CD4-positive, CD25-positive, alpha-beta regulatory T cell (primary cell): ENCODE data around the gene ERMARD. TPM values are rescaled to one million over a fixed set of nuclear protein-coding genes. Genes with fewer than 3 reads are reported as not detected.

Experiments used
- ATAC-seq, 2 donors: fragments of 150-1000 bp; cut with Tn5 transposase; one replicate each; pipeline ENCODE4 v1.10.0; 2021; ENCODE audit warnings: low read depth in 2 of 2, moderate number of reproducible peaks in 2 of 2, moderate library complexity in 1 of 2
- DNase-seq, 3 donors: peaks; one replicate each; pipeline versions ENCODE4 v3.0.0 to v3.0.0-alpha.2; 2012 to 2022; ENCODE audit warnings: mixed read lengths in 1 of 3
- H3K27ac ChIP-seq: one replicate; pipeline ENCODE4 v1.7.0; 2013; ENCODE audit warnings: mild to moderate bottlenecking, low read length; ENCODE audit not compliant: insufficient read depth, poor library complexity, severe bottlenecking
- H3K27me3 ChIP-seq: one replicate; pipeline ENCODE4 v1.7.0; 2013; ENCODE audit warnings: low read length; ENCODE audit not compliant: control insufficient read depth, insufficient read depth
- H3K36me3 ChIP-seq: one replicate; pipeline ENCODE4 v1.7.0; 2013; ENCODE audit warnings: mild to moderate bottlenecking, low read length, moderate library complexity; ENCODE audit not compliant: control insufficient read depth, insufficient read depth
- H3K4me1 ChIP-seq: 2 replicates; pipeline ENCODE4 v1.7.0; 2013; ENCODE audit warnings: mild to moderate bottlenecking, low read length; ENCODE audit not compliant: insufficient read depth, control insufficient read depth, poor library complexity, severe bottlenecking
- H3K4me3 ChIP-seq: one replicate; pipeline ENCODE4 v1.7.0; 2013; ENCODE audit warnings: low read depth, mild to moderate bottlenecking, low read length, moderate library complexity
- H3K9me3 ChIP-seq, 2 experiments: 1 replicate in 1 of 2; 2 replicates in 1 of 2; pipeline ENCODE4 v1.7.0; 2013; ENCODE audit warnings: low read length in 2 of 2, mild to moderate bottlenecking in 1 of 2, moderate library complexity in 1 of 2; ENCODE audit not compliant: control insufficient read depth in 2 of 2
- H3K27ac Mint-ChIP-seq, 3 donors: one replicate each; pipeline ENCODE4 v1.8.0; 2020 to 2022; ENCODE audit warnings: mild to moderate bottlenecking in 3 of 3, mixed read lengths in 3 of 3, moderate library complexity in 2 of 3
- H3K27me3 Mint-ChIP-seq: one replicate; pipeline ENCODE4 v1.8.0; 2022; ENCODE audit warnings: mild to moderate bottlenecking, mixed read lengths
- H3K36me3 Mint-ChIP-seq: one replicate; pipeline ENCODE4 v1.8.0; 2020; ENCODE audit warnings: mixed read lengths
- H3K4me1 Mint-ChIP-seq, 4 donors: one replicate each; pipeline ENCODE4 v1.8.0; 2020 to 2022; ENCODE audit warnings: mixed read lengths in 4 of 4, mild to moderate bottlenecking in 1 of 4
- H3K4me3 Mint-ChIP-seq, 4 donors: one replicate each; pipeline ENCODE4 v1.8.0; 2020 to 2022; ENCODE audit warnings: mild to moderate bottlenecking in 4 of 4, mixed read lengths in 4 of 4, moderate library complexity in 3 of 4
- H3K9me3 Mint-ChIP-seq, 7 donors: one replicate each; pipeline ENCODE4 v1.8.0; 2020 to 2022; ENCODE audit warnings: mixed read lengths in 7 of 7, mild to moderate bottlenecking in 3 of 7, moderate library complexity in 2 of 7
- polyA plus RNA-seq, 4 donors: library from polyadenylated mRNA; unstranded; fragments of 300-500 nt; fragmentation: Illumina TruSeq; gene quantifications; one replicate each; pipeline ENCODE4 v1.2.3, GENCODE V29; 2021
- total RNA-seq: library from RNA; stranded (reverse); gene quantifications from one replicate; pipeline ENCODE4 v1.2.3, GENCODE V29; 2022

ERMARD gene
- total and polyA plus RNA-seq, 5 donors from 2014 or later: 12.4 to 27.3 (median 14.3) TPM

- H3K4me1 ChIP-seq: no peaks in the 10 kb centered on the region
- peaks cover 70% of the 10 kb centered on the region for H3K36me3 ChIP-seq
- H3K4me3 Mint-ChIP-seq: no peak overlapping the region
- ATAC-seq: no peak
- no peaks in the 10 kb centered on the region for H3K27me3 ChIP-seq
- no peak overlapping the region for H3K4me3 ChIP-seq
- H3K9me3 ChIP-seq: no peaks in the 10 kb centered on the region
- peaks cover 38% of the 10 kb centered on the region for H3K36me3 Mint-ChIP-seq
- peak overlapping the region in 1 of 3 donors; percentile 22 for H3K27ac Mint-ChIP-seq
- peaks cover 0 to 3% (median 0%) of the 10 kb centered on the region in 4 donors for H3K4me1 Mint-ChIP-seq
- no peaks in the 10 kb centered on the region for H3K9me3 Mint-ChIP-seq
- no peak overlapping the region for H3K27ac ChIP-seq
- DNase-seq: no peak
- no peaks in the 10 kb centered on the region for H3K27me3 Mint-ChIP-seq
Observed at GRCh38 chr6:169766921-169767736, 15.7 kb downstream of the ERMARD start.

- H3K9me3 Mint-ChIP-seq: no peaks in the 10 kb centered on the region
- Histone ChIP-seq H3K27me3 (no peaks in the 10 kb centered on the region), H3K9me3 (no peaks in the 10 kb centered on the region), H3K4me1 (no peaks in the 10 kb centered on the region), H3K36me3 (peaks cover 35% of the 10 kb centered on the region), H3K4me3 (no peak overlapping the region), H3K27ac (no peak overlapping the region)
- peaks cover 0 to 6% (median under 1%) of the 10 kb centered on the region in 4 donors for H3K4me1 Mint-ChIP-seq
- H3K36me3 Mint-ChIP-seq: peaks cover 46% of the 10 kb centered on the region
- no peak overlapping the region for H3K4me3 Mint-ChIP-seq
- DNase-seq: no peak
- no peak overlapping the region for H3K27ac Mint-ChIP-seq
- no peaks in the 10 kb centered on the region for H3K27me3 Mint-ChIP-seq
- no peak for ATAC-seq
Observed at GRCh38 chr6:169774347-169774746, 22.9 kb downstream of the ERMARD start.

GRCh38 chr6:169775321-169775720 lies 23.9 kb downstream of the ERMARD start:
- Histone ChIP-seq H3K27ac (no peak overlapping the region), H3K4me3 (no peak overlapping the region), H3K36me3 (peaks cover 40% of the 10 kb centered on the region), H3K4me1 (no peaks in the 10 kb centered on the region), H3K27me3 (no peaks in the 10 kb centered on the region), H3K9me3 (no peaks in the 10 kb centered on the region)
- Mint-ChIP-seq H3K4me3 (no peak overlapping the region), H3K9me3 (no peaks in the 10 kb centered on the region), H3K36me3 (peaks cover 49% of the 10 kb centered on the region), H3K27me3 (no peaks in the 10 kb centered on the region), H3K4me1 (peaks cover 0 to 6% (median under 1%) of the 10 kb centered on the region in 4 donors), H3K27ac (peak overlapping the region in 1 of 3 donors; percentile 69)
- DNase-seq (no peak), ATAC-seq (no peak)

DNA sequence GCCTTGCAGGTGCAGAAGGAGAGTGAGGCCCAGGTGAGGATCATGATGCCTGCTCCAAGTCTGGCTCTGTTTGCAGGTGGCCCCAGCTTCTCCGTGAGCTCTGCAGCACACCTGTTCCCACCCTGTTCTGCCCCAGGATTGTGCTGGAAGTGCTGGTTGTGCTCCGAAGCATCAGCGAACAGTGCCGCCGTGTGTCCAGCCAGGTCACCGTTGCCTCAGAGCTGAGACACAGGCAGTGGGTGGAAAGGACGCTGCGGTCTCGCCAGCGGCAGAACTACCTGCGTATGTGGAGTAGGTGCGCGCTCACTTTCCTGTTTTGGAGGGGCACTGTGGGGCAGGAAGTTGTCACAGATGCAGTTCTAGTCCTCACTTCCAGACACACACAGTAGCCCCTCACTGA lies 25.0 kb downstream of the ERMARD start:
- Histone ChIP-seq H3K36me3 (peaks cover 44% of the 10 kb centered on the region), H3K4me1 (no peaks in the 10 kb centered on the region), H3K9me3 (no peaks in the 10 kb centered on the region), H3K27me3 (no peaks in the 10 kb centered on the region), H3K4me3 (no peak overlapping the region), H3K27ac (no peak overlapping the region)
- H3K27me3 Mint-ChIP-seq: no peaks in the 10 kb centered on the region
- DNase-seq (no peak), ATAC-seq (no peak)
- H3K27ac Mint-ChIP-seq: no peak overlapping the region
- peaks cover 57% of the 10 kb centered on the region for H3K36me3 Mint-ChIP-seq
- peaks cover 0 to 6% (median under 1%) of the 10 kb centered on the region in 4 donors for H3K4me1 Mint-ChIP-seq
- no peak overlapping the region for H3K4me3 Mint-ChIP-seq
- no peaks in the 10 kb centered on the region for H3K9me3 Mint-ChIP-seq

- Mint-ChIP-seq H3K27ac (no peak overlapping the region), H3K4me3 (no peak overlapping the region), H3K4me1 (peaks cover 0 to 6% (median under 1%) of the 10 kb centered on the region in 4 donors), H3K36me3 (peaks cover 53% of the 10 kb centered on the region), H3K9me3 (no peaks in the 10 kb centered on the region), H3K27me3 (no peaks in the 10 kb centered on the region)
- Histone ChIP-seq H3K27ac (no peak overlapping the region), H3K4me3 (no peak overlapping the region), H3K4me1 (no peaks in the 10 kb centered on the region), H3K36me3 (peaks cover 39% of the 10 kb centered on the region), H3K27me3 (no peaks in the 10 kb centered on the region), H3K9me3 (no peaks in the 10 kb centered on the region)
- ATAC-seq: no peak
- DNase-seq: no peak
Observed at GRCh38 chr6:169777896-169778295, 26.5 kb downstream of the ERMARD start.

GRCh38 chr6:169778646-169779045 lies 27.2 kb downstream of the ERMARD start:
- no peaks in the 10 kb centered on the region for H3K27me3 Mint-ChIP-seq
- peaks cover 48% of the 10 kb centered on the region for H3K36me3 Mint-ChIP-seq
- ATAC-seq (no peak), DNase-seq (no peak)
- Histone ChIP-seq H3K9me3 (no peaks in the 10 kb centered on the region), H3K27ac (no peak overlapping the region), H3K4me3 (no peak overlapping the region), H3K36me3 (peaks cover 39% of the 10 kb centered on the region), H3K4me1 (no peaks in the 10 kb centered on the region), H3K27me3 (no peaks in the 10 kb centered on the region)
- no peak overlapping the region for H3K27ac Mint-ChIP-seq
- H3K9me3 Mint-ChIP-seq: no peaks in the 10 kb centered on the region
- H3K4me1 Mint-ChIP-seq: peaks cover 0 to 6% (median under 1%) of the 10 kb centered on the region in 4 donors
- H3K4me3 Mint-ChIP-seq: no peak overlapping the region

DNA sequence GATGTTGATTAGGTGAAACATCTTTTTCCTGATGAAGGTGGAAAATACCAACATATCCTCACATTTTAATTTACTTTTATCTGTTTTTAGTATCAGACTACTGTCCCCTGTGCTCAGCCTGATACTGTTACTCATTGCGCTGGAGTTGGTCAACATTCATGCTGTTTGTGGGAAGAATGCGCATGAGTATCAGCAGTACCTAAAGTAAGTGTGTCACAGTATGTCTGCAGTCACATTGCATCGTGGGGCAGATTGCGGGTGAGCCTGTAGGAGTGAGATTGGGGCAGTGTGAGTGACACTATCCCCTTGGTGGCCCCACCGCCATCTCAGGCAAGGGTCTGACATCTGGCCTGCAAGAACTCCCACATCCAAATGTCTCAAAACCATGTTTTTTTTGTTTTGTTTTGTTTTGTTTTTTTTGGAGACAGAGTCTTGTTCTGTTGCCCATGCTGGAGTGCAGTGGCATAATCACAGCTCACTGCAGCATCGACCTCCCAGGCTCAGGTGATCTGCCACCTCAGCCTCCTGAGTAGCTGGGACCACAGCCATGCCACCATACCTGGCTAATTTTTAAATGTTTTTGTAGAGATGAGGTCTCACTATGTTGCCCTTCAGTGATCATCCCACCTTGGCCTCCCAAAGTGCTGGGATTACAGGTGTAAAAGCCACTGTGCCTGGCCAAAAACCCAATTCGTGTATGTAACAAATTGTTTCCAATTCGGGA lies 27.8 kb downstream of the ERMARD start:
- Mint-ChIP-seq H3K27ac (no peak overlapping the region), H3K4me3 (no peak overlapping the region), H3K36me3 (peaks cover 45% of the 10 kb centered on the region), H3K9me3 (no peaks in the 10 kb centered on the region), H3K4me1 (peaks cover 0 to 6% (median 0%) of the 10 kb centered on the region in 4 donors), H3K27me3 (no peaks in the 10 kb centered on the region)
- H3K9me3 ChIP-seq: no peaks in the 10 kb centered on the region
- no peaks in the 10 kb centered on the region for H3K4me1 ChIP-seq
- H3K4me3 ChIP-seq: no peak overlapping the region
- ATAC-seq: no peak
- H3K27ac ChIP-seq: no peak overlapping the region
- H3K27me3 ChIP-seq: no peaks in the 10 kb centered on the region
- peaks cover 39% of the 10 kb centered on the region for H3K36me3 ChIP-seq
- DNase-seq: no peak
